NCI-H2107 treated with DMSO at 0.1 percent for 48 hours (cell line): ENCODE results near the gene XYLT1.
"Not testable (repeated sequence)": the region's sequence is repeated elsewhere in the genome, so short reads cannot be mapped to it uniquely, and the experiment has no call there.

ENCODE experiments used
- DNase-seq: peaks from one replicate; lab custom pipeline; 2025; ENCODE audit not compliant: unreplicated experiment; lab: John Stamatoyannopoulos, UW

XYLT1 gene

GRCh38 chr16:17470908-17471718 is at the start of gene XYLT1:
Gene XYLT1, minus strand, starts transcription at chr16:17470960. Its CDS starts 164 bp downstream, at chr16:17470796.
- no peak for DNase-seq

GRCh38 chr16:17520111-17520510 is 49.4 kb upstream of the XYLT1 start:
- DNase-seq: no peak

- DNase-seq: no peak
Measured at GRCh38 chr16:17519101-17519955, 48.6 kb upstream of the XYLT1 start.

- DNase-seq: no peak
Measured at GRCh38 chr16:17518441-17518840, 47.7 kb upstream of the XYLT1 start.

- DNase-seq: no peak
Measured at GRCh38 chr16:17515421-17516210, 44.9 kb upstream of the XYLT1 start.

GRCh38 chr16:17512636-17513220 is 42.0 kb upstream of the XYLT1 start:
- DNase-seq: no peak

GRCh38 chr16:17511340-17511739 is 40.6 kb upstream of the XYLT1 start:
- DNase-seq: no peak

GRCh38 chr16:17510567-17510966 is 39.8 kb upstream of the XYLT1 start:
- DNase-seq: no peak

- no peak for DNase-seq
Measured at GRCh38 chr16:17509194-17509593, 38.4 kb upstream of the XYLT1 start.

- no peak for DNase-seq
Measured at GRCh38 chr16:17508303-17508702, 37.5 kb upstream of the XYLT1 start.

- DNase-seq: not testable (repeated sequence)
Measured at GRCh38 chr16:17507516-17507915, 36.8 kb upstream of the XYLT1 start.

- DNase-seq: not testable (repeated sequence)
Measured at GRCh38 chr16:17505828-17506227, 35.1 kb upstream of the XYLT1 start.

GRCh38 chr16:17504050-17504449 is 33.3 kb upstream of the XYLT1 start:
- DNase-seq: no peak

GRCh38 chr16:17503331-17503730 is 32.6 kb upstream of the XYLT1 start:
- DNase-seq: no peak

- DNase-seq: no peak
Measured at GRCh38 chr16:17501321-17501720, 30.6 kb upstream of the XYLT1 start.

- no peak for DNase-seq
Measured at GRCh38 chr16:17499223-17499902, 28.6 kb upstream of the XYLT1 start.

- no peak for DNase-seq
Measured at GRCh38 chr16:17497648-17498047, 26.9 kb upstream of the XYLT1 start.

- DNase-seq: no peak
Measured at GRCh38 chr16:17496891-17497290, 26.1 kb upstream of the XYLT1 start.

- no peak for DNase-seq
Measured at GRCh38 chr16:17493012-17493411, 22.3 kb upstream of the XYLT1 start.

GRCh38 chr16:17491140-17491662 is 20.4 kb upstream of the XYLT1 start:
- DNase-seq: no peak
